Bronchial epithelial cell (primary cell): ENCODE data around the gene CA14. TPM values are rescaled to one million over a fixed set of nuclear protein-coding genes. Genes with fewer than 3 reads are reported as not detected.
"Not testable (repeated sequence)": the region's sequence is repeated elsewhere in the genome, so short reads cannot be mapped to it uniquely, and the experiment has no call there.

ENCODE experiments used
- DNase-seq: peaks from one replicate; pipeline ENCODE4 v3.0.0-alpha.2; 2010; ENCODE audit warnings: low read depth
- FAIRE-seq: peaks from 2 replicates; lab custom pipeline; 2011; peaks lifted over from hg19 to GRCh38; lab: Jason Lieb, UNC
- H3K27me3 ChIP-seq: 2 replicates; pipeline ENCODE4 v1.5.1; 2011; ENCODE audit warnings: low read length; ENCODE audit not compliant: control insufficient read depth, insufficient read depth
- H3K36me3 ChIP-seq: 2 replicates; pipeline ENCODE4 v1.5.1; 2011; ENCODE audit warnings: low read length; ENCODE audit not compliant: control insufficient read depth, insufficient read depth
- H3K4me3 ChIP-seq: 2 replicates; pipeline ENCODE4 v1.5.1; 2011; ENCODE audit warnings: mild to moderate bottlenecking, low read depth, low read length, control low read depth
- CTCF ChIP-seq: IDR thresholded peaks from 2 replicates; pipeline ENCODE4 v1.5.1; 2011; ENCODE audit warnings: mild to moderate bottlenecking, moderate library complexity, low read length, control low read depth, inconsistent platforms; ENCODE audit not compliant: insufficient read depth, severe bottlenecking
- total RNA-seq: library from RNA; depleted of rRNA; stranded (reverse); fragments of >200 nt; gene quantifications from 2 replicates; pipeline ENCODE4 v1.2.1, GENCODE V29; 2014

CA14 gene
- total RNA-seq, 1 donor from 2014 or later, result not detected

GRCh38 chr1:150221552-150221951 is 36.0 kb upstream of the CA14 start:
- TF ChIP-seq CTCF, result peak; percentile 32
- peak; percentile 16 for DNase-seq
- Histone ChIP-seq H3K27me3 (no peaks in the 10 kb centered on the region), H3K36me3 (no peaks in the 10 kb centered on the region), H3K4me3 (no peak overlapping the region)
- no peak for FAIRE-seq

- TF ChIP-seq CTCF, result no peak
- FAIRE-seq, result no peak
Observed at GRCh38 chr1:150224983-150225382, 32.6 kb upstream of the CA14 start.

GRCh38 chr1:150225546-150225945 is 32.0 kb upstream of the CA14 start:
- no peak for DNase-seq
- TF ChIP-seq CTCF, result no peak
- FAIRE-seq, result no peak
- Histone ChIP-seq H3K36me3 (no peaks in the 10 kb centered on the region), H3K4me3 (no peak overlapping the region), H3K27me3 (no peaks in the 10 kb centered on the region)

More at GRCh38 chr1:150224983-150225382, 32.6 kb upstream of the CA14 start:
- Histone ChIP-seq H3K36me3 (no peaks in the 10 kb centered on the region), H3K4me3 (no peak overlapping the region), H3K27me3 (no peaks in the 10 kb centered on the region)
- DNase-seq, result no peak

GRCh38 chr1:150226486-150226885 is 31.1 kb upstream of the CA14 start:
- no peak for DNase-seq
- Histone ChIP-seq H3K4me3 (no peak overlapping the region), H3K36me3 (no peaks in the 10 kb centered on the region), H3K27me3 (no peaks in the 10 kb centered on the region)
- TF ChIP-seq CTCF, result no peak
- FAIRE-seq, result no peak

GRCh38 chr1:150227228-150227627 is 30.3 kb upstream of the CA14 start:
- H3K36me3 ChIP-seq, result no peaks in the 10 kb centered on the region
- DNase-seq, result no peak

GRCh38 chr1:150228246-150228645 is 29.3 kb upstream of the CA14 start:
- not testable (repeated sequence) for H3K36me3 ChIP-seq, H3K4me3 ChIP-seq, DNase-seq, H3K27me3 ChIP-seq, FAIRE-seq

More at GRCh38 chr1:150227228-150227627, 30.3 kb upstream of the CA14 start:
- Histone ChIP-seq H3K27me3 (no peaks in the 10 kb centered on the region), H3K4me3 (no peak overlapping the region)
- no peak for FAIRE-seq
- no peak for TF ChIP-seq CTCF

- not testable (repeated sequence) for H3K4me3 ChIP-seq, DNase-seq, H3K27me3 ChIP-seq, H3K36me3 ChIP-seq, FAIRE-seq
Observed at GRCh38 chr1:150232921-150233320, 24.7 kb upstream of the CA14 start.
